IPS DF 6.9 (cell line): ENCODE data around the gene SNAP29.
"Not testable (repeated sequence)": the region's sequence is repeated elsewhere in the genome, so short reads cannot be mapped to it uniquely, and the experiment has no call there.

ENCODE experiments used
- DNase-seq: peaks from one replicate; pipeline ENCODE4 v3.0.0-alpha.2; 2013; ENCODE audit warnings: low read depth, low spot score
- H3K27ac ChIP-seq: one replicate; pipeline ENCODE4 v1.5.1; 2013; ENCODE audit warnings: low read length, control low read depth
- H3K27me3 ChIP-seq: 2 replicates; pipeline ENCODE4 v1.6.1; 2013; ENCODE audit warnings: mild to moderate bottlenecking, low read length; ENCODE audit not compliant: control insufficient read depth, insufficient read depth
- H3K36me3 ChIP-seq: 2 replicates; pipeline ENCODE4 v1.6.1; 2013; ENCODE audit warnings: low read length; ENCODE audit not compliant: control insufficient read depth, insufficient read depth
- H3K4me1 ChIP-seq: 2 replicates; pipeline ENCODE4 v1.6.1; 2013; ENCODE audit warnings: low read length; ENCODE audit not compliant: control insufficient read depth, insufficient read depth
- H3K4me3 ChIP-seq: 2 replicates; pipeline ENCODE4 v1.5.1; 2013; ENCODE audit warnings: mild to moderate bottlenecking, low read length
- H3K9me3 ChIP-seq: 2 replicates; pipeline ENCODE4 v1.6.1; 2013; ENCODE audit warnings: low read length, inconsistent platforms; ENCODE audit not compliant: control insufficient read depth, insufficient read depth
- WGBS: extraction: QIAGEN DNeasy Blood & Tissue Kit; methylation state at CpG from one replicate; pipeline ENCODE4 v1.1.7; 2013; ENCODE audit warnings: mixed read lengths, missing lambda C conversion rate; ENCODE audit not compliant: insufficient read length, insufficient coverage; 5-methylcytosine and 5-hydroxymethylcytosine counted together

SNAP29 gene

GRCh38 chr22:20819471-20819870 lies 39.3 kb upstream of the SNAP29 start:
- no peak overlapping the region for H3K27ac ChIP-seq
- WGBS = no CpG with 5 or more reads among the region's 9 CpGs

GRCh38 chr22:20821717-20822239 lies 37.0 kb upstream of the SNAP29 start:
- H3K27me3 ChIP-seq, H3K36me3 ChIP-seq, H3K4me3 ChIP-seq, H3K4me1 ChIP-seq, DNase-seq, H3K27ac ChIP-seq, H3K9me3 ChIP-seq: not testable (repeated sequence)
- WGBS = no CpG with 5 or more reads among the region's 8 CpGs

More at GRCh38 chr22:20819471-20819870, 39.3 kb upstream of the SNAP29 start:
- H3K9me3 ChIP-seq = no peaks in the 10 kb centered on the region; the same call in 1 of the 2 replicates
- no peak for DNase-seq
- H3K4me1 ChIP-seq = no peaks in the 10 kb centered on the region
- H3K36me3 ChIP-seq = no peaks in the 10 kb centered on the region
- no peaks in the 10 kb centered on the region for H3K27me3 ChIP-seq
- no peak overlapping the region for H3K4me3 ChIP-seq

GRCh38 chr22:20822240-20822639 lies 36.6 kb upstream of the SNAP29 start:
- no peaks in the 10 kb centered on the region for H3K27me3 ChIP-seq
- no peak overlapping the region for H3K27ac ChIP-seq
- DNase-seq = no peak
- H3K4me3 ChIP-seq = no peak overlapping the region
- H3K4me1 ChIP-seq = no peaks in the 10 kb centered on the region
- H3K36me3 ChIP-seq = no peaks in the 10 kb centered on the region
- H3K9me3 ChIP-seq = no peaks in the 10 kb centered on the region; the same call in 1 of the 2 replicates
- WGBS = no CpG with 5 or more reads among the region's 5 CpGs

- WGBS = no CpG with 5 or more reads among the region's 1 CpG
- no peaks in the 10 kb centered on the region; the same call in 1 of the 2 replicates for H3K9me3 ChIP-seq
- H3K4me1 ChIP-seq = no peaks in the 10 kb centered on the region
- H3K4me3 ChIP-seq = no peak overlapping the region
- no peaks in the 10 kb centered on the region for H3K36me3 ChIP-seq
- no peaks in the 10 kb centered on the region for H3K27me3 ChIP-seq
- no peak overlapping the region for H3K27ac ChIP-seq
- no peak for DNase-seq
Measured at GRCh38 chr22:20823264-20823663, 35.5 kb upstream of the SNAP29 start.

- WGBS = no CpG with 5 or more reads among the region's 4 CpGs
Measured at GRCh38 chr22:20825216-20825615, 33.6 kb upstream of the SNAP29 start.

GRCh38 chr22:20825624-20826023 lies 33.2 kb upstream of the SNAP29 start:
- H3K9me3 ChIP-seq = no peaks in the 10 kb centered on the region
- WGBS = no CpG with 5 or more reads among the region's 6 CpGs
- no peaks in the 10 kb centered on the region for H3K36me3 ChIP-seq
- H3K27me3 ChIP-seq = no peaks in the 10 kb centered on the region
- no peak overlapping the region for H3K27ac ChIP-seq
- H3K4me3 ChIP-seq = no peak overlapping the region
- no peaks in the 10 kb centered on the region for H3K4me1 ChIP-seq
- DNase-seq = no peak

More at GRCh38 chr22:20825216-20825615, 33.6 kb upstream of the SNAP29 start:
- not testable (repeated sequence) for H3K27me3 ChIP-seq, H3K4me3 ChIP-seq, H3K27ac ChIP-seq, DNase-seq, H3K36me3 ChIP-seq, H3K4me1 ChIP-seq, H3K9me3 ChIP-seq

- not testable (repeated sequence) for H3K27me3 ChIP-seq, H3K36me3 ChIP-seq
- no CpG with 5 or more reads among the region's 5 CpGs for WGBS
Measured at GRCh38 chr22:20826373-20827152, 32.2 kb upstream of the SNAP29 start.

GRCh38 chr22:20829491-20830134 lies 29.2 kb upstream of the SNAP29 start:
- H3K27ac ChIP-seq = no peak overlapping the region
- no peaks in the 10 kb centered on the region for H3K27me3 ChIP-seq
- WGBS = no CpG with 5 or more reads among the region's 3 CpGs
- DNase-seq = no peak
- peaks cover 4% of the 10 kb centered on the region; the same call in 1 of the 2 replicates for H3K36me3 ChIP-seq
- H3K4me1 ChIP-seq = no peaks in the 10 kb centered on the region
- H3K9me3 ChIP-seq = no peaks in the 10 kb centered on the region
- H3K4me3 ChIP-seq = no peak overlapping the region

More at GRCh38 chr22:20826373-20827152, 32.2 kb upstream of the SNAP29 start:
- H3K9me3 ChIP-seq, H3K4me1 ChIP-seq, H3K27ac ChIP-seq, DNase-seq, H3K4me3 ChIP-seq: not testable (repeated sequence)

- no peak for DNase-seq
- no CpG with 5 or more reads among the region's 6 CpGs for WGBS
- no peaks in the 10 kb centered on the region for H3K9me3 ChIP-seq
Measured at GRCh38 chr22:20833225-20833665, 25.6 kb upstream of the SNAP29 start.

GRCh38 chr22:20834206-20834605 lies 24.6 kb upstream of the SNAP29 start:
- Histone ChIP-seq H3K4me1 (no peaks in the 10 kb centered on the region), H3K4me3 (no peak overlapping the region), H3K27ac (no peak overlapping the region), H3K27me3 (no peaks in the 10 kb centered on the region), H3K36me3 (peaks cover 4% of the 10 kb centered on the region; the same call in 1 of the 2 replicates), H3K9me3 (no peaks in the 10 kb centered on the region)
- DNase-seq = no peak
- WGBS = no CpG with 5 or more reads among the region's 3 CpGs

More at GRCh38 chr22:20833225-20833665, 25.6 kb upstream of the SNAP29 start:
- no peak overlapping the region for H3K27ac ChIP-seq
- H3K4me1 ChIP-seq = no peaks in the 10 kb centered on the region
- H3K27me3 ChIP-seq = no peaks in the 10 kb centered on the region
- H3K36me3 ChIP-seq = peaks cover 4% of the 10 kb centered on the region; the same call in 1 of the 2 replicates
- no peak overlapping the region for H3K4me3 ChIP-seq
